T-helper 17 cell (primary cell): ENCODE data around the gene HDAC4. TPM values are rescaled to one million over a fixed set of nuclear protein-coding genes. Genes with fewer than 3 reads are reported as not detected.

ENCODE experiments used
- ATAC-seq: fragments of 150-1000 bp; cut with Tn5 transposase; 2 replicates; pipeline ENCODE4 v1.10.0; 2021; ENCODE audit warnings: mild to moderate bottlenecking, moderate library complexity
- DNase-seq, 3 donors: peaks; one replicate each; pipeline versions ENCODE4 v3.0.0 to v3.0.0-alpha.2; 2020 to 2021
- H3K9me3 ChIP-seq: one replicate; pipeline ENCODE4 v1.7.0; 2013; ENCODE audit warnings: low read length, mild to moderate bottlenecking; ENCODE audit not compliant: control insufficient read depth, poor library complexity, severe bottlenecking
- H3K27ac Mint-ChIP-seq: one replicate; pipeline ENCODE4 v1.8.0; 2022; ENCODE audit warnings: mild to moderate bottlenecking, moderate library complexity, mixed read lengths
- H3K27me3 Mint-ChIP-seq: one replicate; pipeline ENCODE4 v1.8.0; 2022; ENCODE audit warnings: mixed read lengths
- H3K36me3 Mint-ChIP-seq: one replicate; pipeline ENCODE4 v1.8.0; 2022; ENCODE audit warnings: low read depth, mixed read lengths
- H3K4me1 Mint-ChIP-seq: one replicate; pipeline ENCODE4 v1.8.0; 2022; ENCODE audit warnings: mild to moderate bottlenecking, mixed read lengths
- H3K4me3 Mint-ChIP-seq: one replicate; pipeline ENCODE4 v1.8.0; 2022; ENCODE audit warnings: mild to moderate bottlenecking, moderate library complexity, mixed read lengths
- total RNA-seq, 4 donors: library from RNA in 2 of 4; stranded (reverse) in 2 of 4; gene quantifications; one replicate each; pipeline ENCODE4 v1.2.3 and lab custom pipeline; 2022 to 2026

The HDAC4 gene
- total RNA-seq, 2 donors from 2014 or later, result 78.9 to 79.0 TPM

DNA sequence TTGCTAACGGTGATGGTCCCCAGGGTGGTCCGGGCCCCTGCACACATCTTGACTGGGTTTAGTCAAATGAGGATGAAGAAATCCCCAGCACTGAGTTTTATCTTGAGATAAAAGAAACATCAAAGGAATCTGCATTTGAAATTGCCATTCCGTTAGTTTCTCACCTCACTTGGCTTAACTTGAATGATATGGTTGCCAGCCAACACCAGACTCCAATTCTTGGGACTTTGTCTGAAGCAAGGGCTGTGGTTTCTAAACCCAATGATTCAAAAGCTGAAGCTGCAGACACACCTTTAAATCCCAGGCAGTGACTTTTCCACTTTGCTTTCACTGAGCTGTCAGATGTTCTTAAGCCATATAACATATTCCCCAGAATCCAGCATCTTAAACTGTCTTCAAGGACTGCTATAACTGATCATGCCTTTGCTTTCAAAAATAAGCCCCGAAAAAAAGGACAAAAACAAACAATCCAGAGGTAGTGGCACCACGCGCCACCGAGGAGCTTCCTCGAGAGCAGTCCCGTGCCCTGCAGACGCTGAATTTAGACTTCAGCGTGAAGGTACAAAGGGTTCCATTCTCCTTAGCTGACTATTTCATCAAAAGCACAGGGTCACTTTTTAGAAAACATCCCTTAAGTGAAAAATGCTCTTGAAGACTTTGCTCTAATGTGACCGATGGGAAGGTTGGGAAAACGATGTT lies 189.3 kb downstream of the HDAC4 start:
- ATAC-seq (no peak), DNase-seq (no peak)
- Mint-ChIP-seq H3K4me3 (no peak overlapping the region), H3K36me3 (peaks cover 4% of the 10 kb centered on the region), H3K4me1 (peaks cover 51% of the 10 kb centered on the region), H3K27me3 (no peaks in the 10 kb centered on the region), H3K27ac (peak overlapping the region; percentile 27)
- H3K9me3 ChIP-seq, result no peaks in the 10 kb centered on the region

DNA sequence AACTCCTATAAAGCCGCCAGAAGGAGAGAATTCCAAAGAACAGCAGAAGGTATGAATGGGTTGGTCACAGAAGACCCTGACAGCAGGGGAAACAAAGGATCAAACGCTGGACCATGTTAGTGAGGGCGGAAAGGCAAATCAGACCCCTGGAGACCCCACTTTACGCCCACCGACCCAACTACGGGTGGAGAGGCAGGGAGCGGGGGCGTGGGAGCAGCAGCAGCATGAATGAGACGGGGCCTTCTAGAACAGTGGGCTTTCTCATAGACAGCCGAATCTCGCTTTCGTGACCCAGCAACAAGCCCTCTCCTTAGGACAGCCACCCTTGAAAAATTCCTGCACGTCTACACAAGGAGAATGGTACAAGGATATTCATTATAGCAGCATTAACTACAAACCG lies 191.0 kb downstream of the HDAC4 start:
- Mint-ChIP-seq H3K27ac (no peak overlapping the region), H3K4me3 (no peak overlapping the region), H3K4me1 (peaks cover 53% of the 10 kb centered on the region), H3K36me3 (peaks cover 2% of the 10 kb centered on the region), H3K27me3 (no peaks in the 10 kb centered on the region)
- DNase-seq, result no peak
- no peaks in the 10 kb centered on the region for H3K9me3 ChIP-seq
- no peak for ATAC-seq

DNA sequence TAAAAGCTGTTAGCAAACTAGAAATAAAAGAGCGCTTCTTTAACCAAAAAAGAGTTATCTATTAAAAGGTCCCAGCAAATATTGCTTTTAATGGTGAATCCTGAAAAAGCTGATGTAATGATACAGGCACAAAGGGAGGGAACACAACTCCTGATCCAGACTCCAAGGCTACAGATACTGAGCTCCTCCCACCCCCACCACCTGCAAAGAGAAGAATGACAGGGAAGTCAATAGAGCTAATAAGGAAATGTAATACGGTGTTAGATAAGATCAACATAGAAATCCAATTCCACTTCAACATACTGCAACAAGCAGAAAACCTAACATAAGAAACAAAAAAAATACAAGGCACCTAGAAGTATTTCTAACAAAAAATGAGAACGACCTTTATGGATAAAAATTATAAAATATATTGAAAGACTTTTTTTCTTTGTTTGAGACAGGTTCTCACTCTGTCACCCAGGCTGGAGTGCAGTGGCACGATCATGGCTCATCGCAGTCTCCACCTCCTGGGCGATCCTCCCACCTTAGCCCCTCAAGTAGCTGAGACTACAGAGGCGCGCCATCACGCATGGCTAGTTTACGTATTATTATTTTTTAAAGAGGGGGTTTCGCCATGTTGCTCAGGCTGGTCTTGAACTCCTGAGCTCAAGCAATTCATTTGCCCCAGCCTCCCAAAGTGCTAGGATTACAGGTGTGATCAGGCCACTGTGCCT lies 192.2 kb downstream of the HDAC4 start:
- peaks cover 43% of the 10 kb centered on the region for H3K4me1 Mint-ChIP-seq
- no peaks in the 10 kb centered on the region for H3K27me3 Mint-ChIP-seq
- H3K36me3 Mint-ChIP-seq, result no peaks in the 10 kb centered on the region
- H3K4me3 Mint-ChIP-seq, result no peak overlapping the region
- no peak for DNase-seq
- no peaks in the 10 kb centered on the region for H3K9me3 ChIP-seq
- no peak overlapping the region for H3K27ac Mint-ChIP-seq
- ATAC-seq, result no peak

DNA sequence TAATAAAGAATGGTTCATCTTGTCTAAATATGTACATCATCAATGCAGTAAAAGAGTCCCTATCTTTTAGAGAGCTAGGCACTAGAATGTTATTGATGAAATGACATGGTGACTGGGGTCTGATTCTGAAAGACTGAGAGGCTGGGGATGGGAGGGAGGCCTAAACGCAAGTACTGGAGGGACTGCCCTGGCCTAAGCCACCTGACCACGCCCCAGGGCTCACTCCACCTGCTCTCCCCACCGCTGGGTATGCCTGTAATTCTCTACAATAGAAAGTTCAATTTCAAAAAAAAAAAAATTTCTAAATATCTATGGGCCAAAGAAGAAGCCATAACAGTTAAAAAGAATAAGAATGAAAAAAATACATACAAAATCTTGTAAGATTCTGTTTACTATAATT lies 194.0 kb downstream of the HDAC4 start:
- Mint-ChIP-seq H3K27me3 (no peaks in the 10 kb centered on the region), H3K36me3 (no peaks in the 10 kb centered on the region), H3K4me3 (no peak overlapping the region), H3K4me1 (peaks cover 41% of the 10 kb centered on the region), H3K27ac (peak overlapping the region; percentile 80)
- DNase-seq, result no peak
- no peak for ATAC-seq
- no peaks in the 10 kb centered on the region for H3K9me3 ChIP-seq

DNA sequence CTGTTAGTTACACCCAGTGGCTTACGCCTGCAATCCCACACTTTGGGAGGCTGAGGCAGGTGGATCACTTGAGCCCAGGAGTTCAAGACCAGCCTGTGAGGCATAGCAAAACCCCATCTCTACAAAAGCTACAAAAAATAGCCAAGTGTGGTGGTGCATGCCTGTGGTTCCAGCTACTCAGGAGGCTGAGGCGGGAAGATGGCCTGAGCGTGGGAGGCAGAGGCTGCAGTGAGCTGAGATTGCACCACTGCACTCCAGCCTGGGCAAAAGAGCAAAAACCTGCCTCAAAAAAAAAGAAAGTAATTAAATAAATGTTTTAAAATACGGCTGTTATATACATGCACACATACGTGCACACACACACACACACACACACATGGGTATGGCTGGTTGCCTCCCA lies 194.8 kb downstream of the HDAC4 start:
- peaks cover 36% of the 10 kb centered on the region for H3K4me1 Mint-ChIP-seq
- H3K27ac Mint-ChIP-seq, result peak overlapping the region; percentile 80
- ATAC-seq (no peak), DNase-seq (no peak)
- H3K4me3 Mint-ChIP-seq, result no peak overlapping the region
- no peaks in the 10 kb centered on the region for H3K27me3 Mint-ChIP-seq
- no peaks in the 10 kb centered on the region for H3K36me3 Mint-ChIP-seq
- no peaks in the 10 kb centered on the region for H3K9me3 ChIP-seq

DNA sequence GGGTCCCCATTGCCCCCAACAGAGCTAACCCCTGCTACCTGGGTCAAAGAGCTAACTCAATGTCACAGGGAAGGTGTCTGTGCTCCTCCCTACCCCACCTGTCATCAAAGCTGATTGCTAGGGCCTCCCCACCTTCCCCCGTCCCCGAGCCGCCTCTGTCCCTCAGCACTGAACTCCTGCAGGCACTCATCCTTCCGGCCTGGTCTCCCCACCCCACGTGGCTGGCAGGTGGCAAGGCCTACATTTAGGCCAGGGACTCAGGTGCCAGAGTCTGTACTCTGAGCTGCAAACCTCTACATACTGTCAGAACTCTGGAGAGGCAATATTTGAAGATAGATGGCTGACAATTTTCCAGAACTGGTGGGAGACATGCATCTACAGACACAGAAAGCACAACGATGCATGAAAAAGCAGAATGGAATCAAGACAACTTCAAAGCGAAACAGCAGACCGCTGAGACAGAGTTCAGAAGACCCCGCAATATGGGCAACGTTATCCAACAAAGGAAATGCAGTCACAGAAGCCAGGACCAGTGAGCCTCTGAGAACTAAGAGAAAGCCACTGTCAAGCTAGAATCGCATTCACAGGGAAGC lies 195.8 kb downstream of the HDAC4 start:
- Mint-ChIP-seq H3K27me3 (no peaks in the 10 kb centered on the region), H3K36me3 (no peaks in the 10 kb centered on the region), H3K4me1 (peaks cover 36% of the 10 kb centered on the region), H3K4me3 (no peak overlapping the region), H3K27ac (peak overlapping the region; percentile 80)
- no peaks in the 10 kb centered on the region for H3K9me3 ChIP-seq
- ATAC-seq (no peak), DNase-seq (no peak)

DNA sequence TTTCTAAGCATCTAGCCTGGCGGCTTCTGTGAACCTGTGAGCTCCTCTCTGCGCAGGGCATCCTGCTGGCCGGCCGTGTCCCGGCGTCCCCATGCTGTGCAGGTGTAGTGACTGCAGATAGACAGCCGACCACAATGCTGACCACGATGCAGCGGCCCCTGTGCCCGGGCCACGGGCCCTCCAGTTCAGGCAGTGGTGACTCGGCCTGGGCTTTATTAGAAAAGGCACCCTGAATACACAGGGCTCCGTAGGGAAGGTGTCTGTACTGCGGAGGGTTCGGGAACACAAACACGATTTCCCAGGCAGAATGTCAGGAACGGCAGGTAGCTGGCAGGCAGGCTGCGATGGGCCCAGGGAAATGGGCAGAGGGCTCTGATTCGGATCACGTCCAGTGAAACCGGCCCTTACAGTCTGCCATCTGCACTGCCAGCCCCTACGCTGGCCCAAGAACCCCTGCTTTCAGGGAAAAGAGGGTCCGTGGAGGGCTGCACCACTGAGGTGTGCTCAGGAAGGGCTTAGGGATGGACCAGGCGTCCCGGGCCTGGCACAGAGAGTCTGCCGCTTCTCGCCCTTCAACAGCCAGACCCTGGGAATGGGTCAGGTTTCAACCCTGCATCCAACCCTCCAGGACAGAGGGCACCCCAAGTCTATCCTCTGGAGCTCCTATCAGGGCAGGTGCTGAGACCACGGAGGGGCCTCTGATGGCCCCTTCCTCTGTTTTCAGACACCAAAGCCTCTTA lies 196.5 kb downstream of the HDAC4 start:
- H3K4me1 Mint-ChIP-seq, result peaks cover 33% of the 10 kb centered on the region
- H3K36me3 Mint-ChIP-seq, result no peaks in the 10 kb centered on the region
- no peaks in the 10 kb centered on the region for H3K27me3 Mint-ChIP-seq
- H3K27ac Mint-ChIP-seq, result peak overlapping the region; percentile 80
- DNase-seq (no peak), ATAC-seq (no peak)
- H3K9me3 ChIP-seq, result no peaks in the 10 kb centered on the region
- no peak overlapping the region for H3K4me3 Mint-ChIP-seq

DNA sequence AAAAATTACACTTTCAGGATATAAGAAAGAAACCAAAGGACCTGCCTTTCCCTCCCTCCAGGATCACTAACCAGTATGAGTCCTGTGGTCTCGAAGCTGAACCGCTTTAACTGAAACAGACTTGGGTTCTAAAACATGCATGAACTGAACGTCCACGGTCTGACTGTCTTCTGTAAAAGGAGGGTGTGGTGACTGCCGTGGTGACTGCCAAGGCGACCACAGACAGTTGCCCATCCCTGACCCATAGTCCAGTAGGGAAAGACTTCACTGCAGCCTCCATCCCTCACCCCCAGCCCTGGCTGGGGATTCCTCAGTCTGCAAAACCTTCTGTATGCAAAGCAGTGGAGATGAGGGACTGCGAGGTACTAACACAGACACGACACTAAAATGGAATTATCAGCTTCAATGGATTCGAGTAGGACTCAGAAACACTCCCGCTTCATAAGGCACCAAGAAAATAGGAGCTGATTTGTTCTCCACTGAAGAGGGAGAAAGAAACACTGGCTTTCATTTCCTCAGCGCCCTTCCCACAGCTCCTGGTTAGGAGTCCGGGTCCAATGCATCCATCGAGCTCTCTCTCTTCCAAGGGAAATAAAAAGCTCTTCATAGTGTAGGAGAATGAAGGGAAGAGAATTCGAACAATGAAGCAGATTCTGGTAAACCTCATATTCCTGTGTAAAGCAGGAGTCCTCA lies 197.2 kb downstream of the HDAC4 start:
- Mint-ChIP-seq H3K27ac (peak overlapping the region; percentile 80), H3K27me3 (no peaks in the 10 kb centered on the region), H3K4me1 (peaks cover 32% of the 10 kb centered on the region), H3K4me3 (no peak overlapping the region), H3K36me3 (no peaks in the 10 kb centered on the region)
- ATAC-seq (no peak), DNase-seq (no peak)
- no peaks in the 10 kb centered on the region for H3K9me3 ChIP-seq

DNA sequence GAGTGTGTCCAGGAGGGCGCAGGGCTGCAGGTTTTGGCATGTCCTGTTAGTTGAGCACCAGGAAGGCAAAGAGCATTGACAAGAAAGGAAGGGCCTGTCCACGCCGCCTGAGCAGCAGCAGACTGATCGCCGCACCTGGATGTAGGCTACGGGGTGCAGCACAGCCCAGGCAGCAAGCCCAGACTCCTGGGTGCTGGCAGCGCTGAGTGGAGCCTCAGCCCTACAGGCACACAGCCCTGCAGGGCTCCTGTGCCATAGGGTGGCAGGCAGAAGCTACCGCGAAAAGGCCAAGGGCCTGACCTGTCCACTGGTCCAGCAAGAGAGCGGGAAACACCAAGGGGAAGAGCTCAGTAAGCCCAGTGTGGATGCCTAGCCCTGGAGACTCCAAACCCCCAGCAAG lies 198.0 kb downstream of the HDAC4 start:
- no peaks in the 10 kb centered on the region for H3K27me3 Mint-ChIP-seq
- ATAC-seq (no peak), DNase-seq (no peak)
- H3K9me3 ChIP-seq, result no peaks in the 10 kb centered on the region
- no peaks in the 10 kb centered on the region for H3K36me3 Mint-ChIP-seq
- no peak overlapping the region for H3K4me3 Mint-ChIP-seq
- H3K27ac Mint-ChIP-seq, result peak overlapping the region; percentile 54
- peaks cover 29% of the 10 kb centered on the region for H3K4me1 Mint-ChIP-seq

DNA sequence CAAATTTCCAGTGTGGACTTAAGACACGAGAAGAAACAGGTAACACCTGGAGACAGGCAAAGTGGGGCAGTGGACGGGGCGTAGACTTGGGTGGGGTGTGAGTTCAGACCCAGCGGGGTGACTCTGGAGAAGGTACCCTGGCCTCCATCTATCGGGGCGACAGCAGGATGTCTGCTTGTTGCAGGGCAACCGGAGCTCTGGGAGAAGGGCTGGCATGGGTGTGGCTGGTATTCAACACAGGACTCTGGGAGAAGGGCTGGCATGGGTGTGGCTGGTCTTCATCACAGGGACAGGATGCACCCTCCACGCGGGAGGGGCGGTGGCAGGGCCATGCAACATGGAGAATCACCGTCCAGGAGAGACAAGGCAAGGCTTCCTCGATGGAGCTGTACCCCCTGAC lies 198.5 kb downstream of the HDAC4 start:
- no peaks in the 10 kb centered on the region for H3K27me3 Mint-ChIP-seq
- peaks cover 31% of the 10 kb centered on the region for H3K4me1 Mint-ChIP-seq
- no peak overlapping the region for H3K4me3 Mint-ChIP-seq
- DNase-seq (no peak), ATAC-seq (no peak)
- no peaks in the 10 kb centered on the region for H3K9me3 ChIP-seq
- H3K27ac Mint-ChIP-seq, result peak overlapping the region; percentile 54
- H3K36me3 Mint-ChIP-seq, result no peaks in the 10 kb centered on the region

DNA sequence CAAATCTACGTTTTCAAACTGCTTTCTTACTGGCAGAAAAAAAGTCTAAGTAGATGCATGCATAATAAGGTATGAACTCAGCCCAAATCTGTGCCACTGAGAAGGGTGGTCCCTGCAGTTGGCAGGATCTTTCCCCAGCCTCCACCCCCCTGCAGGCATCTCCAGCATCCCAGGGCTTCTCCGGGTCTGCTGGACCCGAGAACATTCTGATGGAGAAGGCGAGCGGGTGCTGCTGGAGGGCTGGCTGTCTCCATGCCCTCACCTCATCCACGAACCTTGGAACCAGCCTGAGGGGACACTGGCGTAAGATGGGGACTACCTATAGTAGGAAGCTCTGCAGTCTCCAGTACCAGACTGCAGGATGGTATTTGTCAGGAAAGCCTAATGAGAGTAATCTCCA lies 198.9 kb downstream of the HDAC4 start:
- Mint-ChIP-seq H3K27me3 (no peaks in the 10 kb centered on the region), H3K4me3 (no peak overlapping the region), H3K4me1 (peaks cover 27% of the 10 kb centered on the region), H3K27ac (no peak overlapping the region), H3K36me3 (no peaks in the 10 kb centered on the region)
- DNase-seq, result no peak
- no peaks in the 10 kb centered on the region for H3K9me3 ChIP-seq
- no peak for ATAC-seq

DNA sequence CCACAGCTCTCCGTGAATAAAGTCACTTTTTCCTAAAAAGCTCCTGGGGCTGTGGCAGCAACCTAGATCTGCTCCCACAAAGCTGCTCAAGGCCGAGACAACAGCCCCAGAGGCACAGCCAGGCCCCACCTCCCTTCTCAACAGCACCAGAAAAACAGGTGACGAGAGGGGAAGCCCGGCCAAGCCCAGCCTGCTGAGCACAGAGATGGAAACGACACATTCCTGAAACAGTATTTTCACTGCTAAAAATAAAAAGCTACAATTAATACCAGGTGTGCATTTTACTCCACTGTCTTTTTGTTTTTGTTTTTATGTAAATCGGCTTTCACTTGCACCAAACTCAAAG lies 199.3 kb downstream of the HDAC4 start:
- peaks cover 26% of the 10 kb centered on the region for H3K4me1 Mint-ChIP-seq
- no peak for ATAC-seq
- no peak overlapping the region for H3K4me3 Mint-ChIP-seq
- H3K36me3 Mint-ChIP-seq, result no peaks in the 10 kb centered on the region
- peak overlapping the region; percentile 27 for H3K27ac Mint-ChIP-seq
- no peak for DNase-seq
- H3K27me3 Mint-ChIP-seq, result no peaks in the 10 kb centered on the region
- no peaks in the 10 kb centered on the region for H3K9me3 ChIP-seq
